ENCODE measurements around the gene ZNF862.
A peak's percentile ranks its signal among the peaks of the same experiment; 100 is the strongest.
"Not testable (repeated sequence)": the region's sequence is repeated elsewhere in the genome, so short reads cannot be mapped to it uniquely, and the experiment has no call there.

ZNF862 gene

GRCh38 chr7:149882248-149883047 lies 44.3 kb downstream of the ZNF862 start:
- no peak for FAIRE-seq

- no peak for FAIRE-seq
Observed at GRCh38 chr7:149883048-149883438, 44.9 kb downstream of the ZNF862 start.

DNA sequence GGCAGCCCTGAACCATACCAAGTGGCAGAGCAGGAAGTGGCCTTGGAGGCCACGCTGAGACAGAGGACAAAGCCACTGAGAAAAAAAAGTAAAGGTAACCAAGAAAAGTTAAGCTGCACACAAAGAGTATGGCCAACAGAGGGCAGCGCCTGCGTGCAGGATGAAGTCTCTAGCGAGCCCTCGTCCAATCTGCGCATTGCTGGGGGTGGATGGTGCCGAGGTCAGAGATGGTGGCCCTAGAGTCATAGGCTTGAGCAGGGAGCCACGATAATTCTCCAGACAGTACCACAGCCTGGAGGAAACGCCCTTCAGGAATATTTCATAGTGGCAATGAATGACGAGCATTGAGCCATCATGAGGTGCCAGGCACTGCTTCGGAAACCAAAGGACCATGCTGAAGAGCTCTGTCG lies 45.3 kb downstream of the ZNF862 start:
- FAIRE-seq: peak; percentile 75

- FAIRE-seq: no peak
Observed at GRCh38 chr7:149884016-149884415, 45.8 kb downstream of the ZNF862 start.

DNA sequence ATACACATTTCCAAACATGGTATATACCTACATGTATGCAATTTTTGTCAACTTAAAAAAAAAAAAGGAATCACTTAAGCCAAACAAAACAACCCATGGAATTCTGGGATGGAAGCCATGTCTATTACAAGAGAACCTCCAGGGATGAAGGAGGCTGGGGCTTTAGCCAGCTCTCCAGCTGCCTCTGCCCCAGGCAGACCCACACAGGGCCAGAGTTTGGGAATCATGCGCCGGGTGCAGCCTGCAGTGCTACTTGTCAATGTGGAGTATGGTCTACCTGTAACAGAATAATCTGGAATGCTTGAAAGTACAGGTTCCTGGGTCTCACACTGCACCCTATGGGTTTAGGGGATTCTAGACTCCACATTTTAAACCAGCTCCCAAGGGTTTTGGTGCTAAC lies 46.4 kb downstream of the ZNF862 start:
- FAIRE-seq: no peak

GRCh38 chr7:149885191-149886017 lies 47.2 kb downstream of the ZNF862 start:
- FAIRE-seq: no peak

DNA sequence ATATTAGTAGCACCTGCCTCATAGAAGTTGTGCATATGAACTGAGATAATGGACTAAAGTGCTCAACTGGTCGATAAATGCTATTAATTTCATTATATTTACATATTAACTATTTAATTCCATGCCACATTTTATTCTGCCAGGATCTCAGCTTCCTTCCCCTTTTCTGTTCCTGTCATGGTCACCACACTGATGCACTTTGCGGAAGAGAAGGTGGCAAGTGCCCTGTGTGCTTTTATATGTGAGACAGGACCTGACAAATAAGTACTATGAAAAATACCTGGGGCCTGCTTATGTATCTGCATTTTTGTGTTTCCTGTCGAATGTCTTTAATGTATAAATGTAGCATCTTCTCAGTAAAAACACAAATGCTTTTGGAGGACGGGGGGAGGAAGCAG lies 47.8 kb downstream of the ZNF862 start:
- FAIRE-seq: no peak

DNA sequence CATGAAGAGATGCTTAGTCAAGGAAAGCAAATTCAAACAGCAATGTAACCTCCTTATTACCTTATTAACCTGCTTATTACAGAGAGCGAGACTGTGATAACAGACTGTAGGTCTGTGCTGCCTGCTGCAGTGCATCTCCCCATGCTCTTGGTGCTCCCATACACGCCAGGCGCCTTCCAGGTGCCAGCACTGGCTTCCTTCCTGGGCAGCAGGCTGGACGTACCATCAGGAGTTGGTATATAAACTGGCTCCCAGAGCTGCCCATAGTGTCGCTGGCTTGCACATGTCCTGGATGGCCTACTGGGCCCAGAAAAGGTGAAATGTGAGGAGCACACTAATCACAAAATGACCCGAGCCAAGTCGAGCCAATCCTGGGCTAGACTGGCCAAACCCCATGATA lies 49.1 kb downstream of the ZNF862 start:
- FAIRE-seq: no peak

DNA sequence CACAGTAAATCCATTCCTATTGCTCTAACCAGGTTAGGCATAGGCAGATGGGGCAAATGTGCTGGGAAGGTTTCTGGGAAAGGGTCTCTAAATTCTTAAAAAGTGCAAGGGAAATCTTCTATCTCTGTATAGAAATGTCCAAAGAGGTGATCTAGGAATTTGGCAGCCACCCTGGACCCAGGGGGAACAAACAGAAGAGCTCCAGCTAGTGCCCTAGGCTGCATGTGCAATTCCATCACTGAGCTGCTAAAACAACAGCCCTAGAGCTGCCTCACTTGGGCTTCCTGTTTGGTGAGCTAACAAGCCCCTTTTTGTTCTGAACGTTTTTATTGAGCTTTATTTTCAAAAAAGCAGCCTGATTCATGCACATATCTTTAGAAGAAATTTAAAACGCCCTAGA lies 52.5 kb downstream of the ZNF862 start:
- FAIRE-seq: not testable (repeated sequence)

- FAIRE-seq: not testable (repeated sequence)
Observed at GRCh38 chr7:149894957-149895356, 56.8 kb downstream of the ZNF862 start.

DNA sequence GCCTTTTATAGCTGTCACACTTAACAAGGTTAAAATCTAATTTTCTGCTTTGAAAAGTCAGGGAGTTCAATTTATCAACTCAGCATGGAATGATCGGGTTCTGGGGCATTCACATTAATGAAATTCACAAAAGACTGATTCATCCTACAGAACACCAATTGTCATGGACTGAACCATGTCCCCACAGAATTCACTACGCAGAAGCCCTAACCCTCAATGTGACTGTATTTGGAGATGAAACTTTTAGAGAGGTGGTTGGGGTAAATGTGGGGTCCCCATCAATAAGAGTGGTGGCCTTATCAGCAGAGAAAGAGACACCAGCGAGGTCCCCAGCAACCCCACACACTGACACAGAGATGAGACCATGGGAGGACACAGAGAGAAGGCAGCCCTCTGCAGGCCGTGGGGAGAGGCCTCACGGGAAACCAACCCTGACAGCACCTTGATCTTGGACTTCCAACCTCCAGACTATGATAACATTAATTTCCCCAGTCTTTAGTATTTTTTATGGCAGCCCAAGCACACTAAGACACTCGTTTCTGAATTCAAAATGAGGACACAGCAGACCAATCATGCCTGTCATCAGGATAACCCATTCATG lies 69.7 kb downstream of the ZNF862 start:
- not testable (repeated sequence) for FAIRE-seq

- not testable (repeated sequence) for FAIRE-seq
Observed at GRCh38 chr7:149910219-149910618, 72.0 kb downstream of the ZNF862 start.

- not testable (repeated sequence) for FAIRE-seq
Observed at GRCh38 chr7:149912126-149912525, 74.0 kb downstream of the ZNF862 start.
